ENCODE measurements around the gene DSCAML1.

Gene DSCAML1

DNA sequence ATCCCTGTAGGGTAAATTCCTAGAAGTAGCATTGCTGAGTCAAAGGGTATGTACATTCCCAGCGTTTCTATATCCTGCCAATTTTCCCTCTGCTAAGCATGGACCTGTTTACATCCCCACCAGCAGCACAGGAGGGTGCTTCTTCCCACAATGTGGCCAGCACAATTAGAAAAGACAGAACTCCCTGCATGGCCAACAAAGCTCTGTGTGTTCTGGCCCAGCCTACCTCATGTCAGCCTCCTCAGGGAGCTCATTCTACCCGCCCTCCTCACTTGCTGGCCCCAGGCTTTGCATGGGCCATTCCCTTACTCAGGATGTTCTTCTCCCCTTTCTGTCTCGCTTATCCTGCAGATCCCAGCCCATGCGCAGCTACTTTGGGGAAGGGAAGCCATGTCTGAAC lies 186.1 kb downstream of the DSCAML1 start:
- no peak for DNase-seq (ENCODE audit: low read depth)

DNA sequence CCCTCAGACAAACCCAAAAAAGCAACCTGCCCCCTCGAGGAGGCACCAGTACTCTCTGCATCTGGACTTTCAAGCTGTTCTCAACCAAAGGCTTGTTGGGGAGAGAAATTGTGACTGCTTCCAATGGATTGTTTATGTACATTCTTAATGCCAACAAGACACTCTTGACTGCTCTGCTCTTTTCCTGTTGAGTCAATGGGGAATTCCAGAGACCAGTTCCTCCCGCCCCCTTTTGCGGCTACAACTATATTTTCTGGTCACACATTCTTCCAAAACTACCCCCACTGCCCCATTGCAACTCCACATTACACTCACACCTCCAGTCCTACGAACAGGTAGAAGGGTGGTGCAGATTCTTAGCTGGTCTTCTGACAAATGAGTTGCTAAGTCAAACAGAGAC lies 187.0 kb downstream of the DSCAML1 start:
- DNase-seq (ENCODE audit: low read depth): no peak

DNA sequence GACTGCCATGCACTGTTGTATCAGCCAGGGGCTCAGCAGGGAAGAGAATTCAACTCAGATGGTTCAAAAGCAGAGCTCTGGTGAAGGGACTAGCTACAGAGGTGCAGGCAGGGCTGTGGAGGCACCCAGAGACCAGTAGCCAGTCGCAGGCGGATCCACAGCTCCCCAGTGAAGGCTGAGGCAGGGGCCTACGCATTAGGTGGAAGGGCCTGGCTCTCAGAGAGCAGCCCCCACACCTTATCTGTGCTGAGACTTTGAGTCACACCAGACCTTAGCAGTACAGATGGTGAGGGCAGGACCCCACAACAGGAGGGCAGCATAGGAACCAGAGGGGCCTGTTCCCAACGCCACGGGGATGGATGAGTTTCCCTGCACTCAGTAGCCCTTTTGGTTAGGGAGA lies 189.6 kb downstream of the DSCAML1 start:
- DNase-seq (ENCODE audit: low read depth): no peak

DNA sequence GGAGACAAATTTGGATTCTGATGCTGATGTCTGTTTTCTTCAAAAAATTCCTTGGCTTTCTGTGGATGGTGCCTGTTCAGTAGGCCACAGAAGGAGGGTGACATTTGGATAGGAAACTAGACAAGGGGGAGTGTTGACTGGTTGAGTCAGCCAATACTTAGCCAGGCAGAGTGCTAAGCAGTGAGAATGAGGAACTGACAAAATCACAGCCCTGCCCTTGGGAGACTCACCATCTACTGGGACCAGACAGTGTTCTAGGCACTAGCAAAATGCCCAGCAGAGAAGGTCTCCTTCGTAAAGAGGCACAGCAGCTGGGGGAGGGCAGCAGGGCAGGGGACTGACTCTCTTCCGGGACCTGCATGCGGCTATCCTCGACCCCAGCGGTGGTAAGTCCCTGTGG lies 190.2 kb downstream of the DSCAML1 start:
- no peak for DNase-seq (ENCODE audit: low read depth)

DNA sequence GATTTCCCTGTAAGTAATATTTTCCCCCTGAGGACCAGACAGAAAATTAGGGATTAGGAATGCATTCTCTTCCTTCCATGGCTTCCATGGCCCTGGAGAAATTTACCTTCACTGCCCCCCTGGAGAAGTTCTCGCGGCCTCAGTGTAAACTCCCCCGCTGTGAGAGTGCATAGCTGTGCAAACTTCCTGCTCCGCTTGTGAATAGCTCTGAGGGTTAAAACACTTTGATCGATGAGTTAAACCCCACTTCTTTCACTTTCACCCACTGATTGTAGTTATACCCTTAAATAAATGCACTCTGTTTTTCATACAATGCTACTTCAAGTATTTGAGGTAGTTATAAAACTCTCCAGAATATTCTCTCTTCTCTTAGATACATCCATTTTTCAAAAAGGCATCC lies 190.8 kb downstream of the DSCAML1 start:
- DNase-seq (ENCODE audit: low read depth): no peak

DNA sequence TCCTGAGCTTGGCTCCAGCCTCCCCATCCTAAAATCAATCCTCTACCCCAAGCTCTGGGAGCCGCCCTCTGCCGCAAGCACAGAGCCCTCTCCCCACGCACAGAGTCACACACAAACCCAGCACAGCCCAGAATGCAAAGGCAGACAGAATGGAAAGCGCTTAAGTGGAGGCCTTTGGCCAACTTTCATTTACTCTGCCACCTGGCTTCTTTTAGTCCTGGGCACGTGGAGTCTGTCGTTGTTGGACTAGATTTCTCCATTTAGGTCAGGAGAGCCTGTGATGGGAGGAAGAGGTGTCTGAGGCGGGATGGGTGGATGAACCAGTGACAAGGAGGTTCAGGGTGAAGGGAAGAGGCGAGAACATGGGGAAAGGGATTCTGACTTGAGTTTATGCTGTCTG lies 191.7 kb downstream of the DSCAML1 start:
- no peak for DNase-seq (ENCODE audit: low read depth)

DNA sequence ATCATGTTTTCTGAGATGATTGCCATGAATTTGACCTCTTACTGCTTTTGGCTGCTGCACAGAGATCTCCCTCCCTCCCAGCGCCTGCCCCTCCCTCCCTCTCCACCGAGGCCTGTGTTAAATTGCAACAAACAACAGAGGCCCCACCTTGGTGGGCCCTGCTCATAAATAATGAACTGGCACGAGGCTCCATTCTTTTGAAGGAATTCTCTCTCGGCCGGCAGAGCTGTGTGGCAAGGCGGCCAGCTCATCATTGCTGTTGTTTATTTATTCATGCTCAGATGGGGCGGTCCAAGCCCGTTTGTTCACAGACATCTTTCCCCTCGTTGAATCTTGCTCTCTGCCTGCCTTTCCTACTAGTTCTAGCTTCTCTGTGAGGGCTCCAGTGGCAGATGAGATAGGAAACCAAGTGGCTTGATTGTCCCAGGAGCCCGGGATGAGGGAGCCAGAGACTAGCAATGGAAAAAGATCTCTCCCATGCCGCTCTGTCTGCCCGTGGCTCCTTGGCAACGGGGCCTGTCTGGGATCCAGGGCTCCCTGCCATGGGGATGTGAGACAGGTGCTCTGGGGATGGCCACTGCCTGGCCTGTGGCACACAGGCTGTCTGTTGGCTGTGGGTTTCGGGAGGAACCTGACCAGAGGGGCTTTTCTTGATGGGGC lies 192.6 kb downstream of the DSCAML1 start:
- DNase-seq (ENCODE audit: low read depth): peak; percentile 14

DNA sequence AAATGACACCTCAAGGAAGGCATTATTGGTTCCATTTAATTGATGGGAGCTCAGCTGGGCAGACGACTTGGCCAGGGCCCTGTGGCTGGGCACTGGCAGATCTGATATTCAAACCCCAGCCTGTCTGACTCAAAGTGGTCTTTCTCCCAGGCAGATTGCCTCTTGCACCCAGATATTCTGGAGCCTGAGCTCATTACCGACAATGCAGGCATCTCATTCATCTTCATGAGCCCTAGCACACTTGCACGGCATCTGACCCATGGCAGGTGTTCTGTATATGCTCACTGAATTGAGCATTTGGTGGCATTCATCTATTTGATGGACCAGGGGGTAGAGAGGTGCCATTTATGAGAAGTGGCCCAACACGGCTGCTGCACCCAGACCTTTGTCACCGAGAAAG lies 193.1 kb downstream of the DSCAML1 start:
- DNase-seq (ENCODE audit: low read depth): no peak

DNA sequence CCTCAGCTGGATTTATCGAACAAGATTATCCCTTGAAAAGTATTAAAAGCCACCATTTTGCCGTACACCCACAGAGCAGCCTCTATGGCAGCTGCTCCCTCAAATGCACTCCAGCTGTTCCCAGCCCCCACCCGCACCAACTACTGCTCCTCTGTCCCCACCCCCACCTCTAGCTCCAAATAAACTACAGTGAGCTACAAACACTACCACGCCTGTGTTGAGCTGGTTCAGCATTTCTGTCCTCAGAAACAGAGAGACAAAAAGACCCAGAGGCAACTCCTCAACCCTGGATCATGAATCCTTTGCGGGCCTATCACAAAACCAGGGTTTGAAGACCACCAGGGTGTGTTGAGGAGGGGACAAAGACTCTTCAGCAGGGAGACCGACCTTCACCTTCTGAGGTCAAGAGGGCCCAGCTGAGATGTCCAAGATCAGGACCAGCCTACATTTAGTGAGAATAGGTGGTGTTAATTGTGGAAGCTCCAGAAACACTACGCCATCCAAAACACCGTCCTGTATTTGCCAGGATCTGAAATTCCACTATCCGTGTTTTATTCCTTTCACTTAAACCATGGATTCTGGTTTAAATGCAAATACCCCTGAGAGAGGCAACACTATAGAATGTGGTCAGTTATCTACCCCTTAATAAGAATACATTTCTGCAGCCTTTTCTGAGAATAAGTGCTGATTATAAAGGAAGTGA lies 195.9 kb downstream of the DSCAML1 start:
- no peak for DNase-seq (ENCODE audit: low read depth)

DNA sequence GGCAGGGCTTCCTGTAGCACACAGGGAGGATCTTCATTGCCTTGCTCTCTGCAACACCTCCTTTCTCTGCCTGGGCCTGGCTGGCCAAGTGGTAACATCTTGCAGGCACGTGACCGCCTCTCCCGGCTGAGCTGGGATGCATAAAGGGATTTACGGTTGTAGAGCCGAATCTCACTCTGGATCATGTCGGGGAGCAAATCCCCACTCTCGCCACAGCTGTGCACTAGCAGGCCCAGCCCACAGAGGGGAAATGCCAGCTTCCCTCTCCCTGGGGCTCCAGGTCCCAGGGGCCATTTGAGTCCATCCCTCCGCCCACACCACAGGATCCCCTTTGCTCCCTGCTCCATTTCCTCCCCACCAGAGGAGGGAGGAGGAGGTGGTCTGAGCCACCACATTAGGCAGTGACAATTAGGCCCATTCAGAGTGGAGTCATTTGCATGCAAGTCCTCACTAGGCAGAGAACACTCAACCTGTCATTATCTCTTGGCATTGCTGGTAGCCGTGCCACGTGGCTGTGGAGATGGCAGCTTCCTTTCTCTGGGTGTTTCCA lies 196.7 kb downstream of the DSCAML1 start:
- no peak for DNase-seq (ENCODE audit: low read depth)

DNA sequence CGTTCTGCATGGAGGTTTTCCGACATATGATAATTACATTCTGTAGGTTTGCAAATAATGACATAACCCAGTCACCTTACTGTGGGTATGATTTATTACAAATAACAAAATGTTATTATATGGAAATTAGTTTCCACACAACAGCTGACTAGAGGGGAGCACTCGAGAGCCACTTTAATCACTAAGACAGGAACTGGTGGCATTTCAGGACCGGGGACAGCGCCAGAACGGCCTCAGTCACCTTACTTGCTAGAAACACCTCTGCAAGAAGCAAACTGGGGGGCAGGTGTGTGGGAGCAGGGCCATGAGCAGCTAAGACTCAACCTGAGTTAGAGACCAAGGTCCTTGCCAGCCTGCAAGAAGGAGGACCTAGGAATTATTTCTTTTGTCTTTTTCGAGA lies 199.9 kb downstream of the DSCAML1 start:
- no peak for DNase-seq (ENCODE audit: low read depth)

DNA sequence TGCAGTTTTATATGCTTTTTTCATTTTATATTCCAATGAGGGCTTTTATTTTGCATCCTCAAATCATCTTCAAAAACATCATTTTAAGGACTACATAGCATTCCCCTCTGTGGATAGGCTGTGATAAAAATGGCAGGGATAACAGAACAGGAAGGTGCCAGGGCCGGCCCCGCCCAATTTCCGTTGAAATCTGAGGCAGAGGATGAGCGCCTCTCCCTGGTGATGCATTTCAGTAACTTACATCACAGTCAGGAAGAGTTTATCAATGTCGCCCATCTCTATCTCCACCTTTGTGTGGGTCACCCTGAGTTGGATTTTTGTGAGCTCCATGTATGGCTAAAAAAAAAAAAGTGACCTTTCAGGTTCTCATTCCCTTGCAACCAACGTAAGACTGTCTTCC lies 201.6 kb downstream of the DSCAML1 start:
- no peak for DNase-seq (ENCODE audit: low read depth)

DNA sequence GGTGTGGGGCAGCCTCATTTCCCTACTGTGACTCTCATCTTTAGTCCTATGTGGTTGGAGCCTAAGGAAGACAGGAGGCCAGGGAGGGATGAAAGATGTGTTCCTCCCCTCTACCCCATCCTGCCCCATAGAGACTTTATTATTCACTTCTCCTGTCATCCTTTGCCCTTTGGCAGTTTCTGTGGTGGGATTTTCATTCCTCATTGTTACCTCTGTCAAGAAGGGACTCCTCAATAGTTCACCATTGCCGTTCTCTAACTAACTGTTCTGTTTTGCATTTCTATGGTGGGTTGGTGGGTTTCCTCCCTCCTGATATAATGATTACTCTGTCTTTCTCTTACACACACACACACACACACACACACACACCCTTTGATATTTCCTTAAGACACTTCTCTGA lies 202.3 kb downstream of the DSCAML1 start:
- no peak for DNase-seq (ENCODE audit: low read depth)

DNA sequence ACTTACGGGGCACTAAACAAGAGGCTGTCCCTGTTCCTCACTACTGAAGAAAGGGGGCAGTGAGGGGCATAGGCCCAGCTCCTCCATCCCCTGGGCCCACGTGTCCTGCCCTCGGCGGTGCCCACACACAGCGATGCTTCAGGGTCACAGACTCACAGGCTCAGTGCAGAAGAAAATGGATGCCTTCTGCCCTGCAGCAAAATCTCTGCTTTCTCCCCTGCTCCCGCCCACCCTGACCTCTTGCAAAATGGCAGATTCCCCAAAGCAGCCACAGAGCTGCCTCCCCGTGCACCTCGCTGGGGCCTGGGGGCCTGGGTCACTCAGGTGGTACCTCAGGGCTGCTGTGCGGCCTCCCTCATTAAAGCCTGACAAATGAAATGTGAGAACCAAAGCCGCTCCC lies 204.0 kb downstream of the DSCAML1 start:
- DNase-seq (ENCODE audit: low read depth): no peak

DNA sequence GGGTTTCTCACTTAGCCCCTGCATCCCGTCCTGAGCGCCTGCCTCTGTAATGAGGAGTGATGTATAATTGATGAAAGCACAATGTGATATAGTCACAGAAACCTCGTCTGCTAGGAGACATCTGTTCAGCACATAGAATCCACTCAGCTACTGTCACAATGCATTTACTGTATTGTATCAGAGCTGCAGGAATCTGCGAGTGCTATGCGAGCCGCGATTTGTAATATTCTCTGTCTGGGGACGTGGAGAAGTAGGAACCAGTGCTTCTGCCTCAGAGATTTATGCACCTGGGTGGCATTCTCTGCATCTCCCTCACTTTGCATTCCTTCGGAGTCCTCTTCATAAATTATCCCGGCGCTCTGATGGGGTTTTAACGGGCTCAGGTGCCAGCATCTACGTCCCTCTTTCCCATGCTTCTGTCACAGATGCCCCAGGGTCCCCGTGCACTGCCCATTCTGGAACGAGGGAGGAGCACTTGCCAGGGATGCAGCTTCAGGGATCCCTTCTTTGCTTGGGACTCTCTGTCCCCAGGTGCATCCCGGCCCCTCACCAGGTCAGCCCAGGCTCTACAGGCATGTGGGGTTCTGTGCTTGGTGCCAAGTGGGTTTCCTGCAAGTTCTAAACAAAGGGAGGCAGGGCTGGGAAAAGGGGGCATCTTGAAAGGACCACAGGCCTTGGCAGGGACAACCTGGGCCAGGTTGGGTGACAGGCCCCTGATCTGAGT lies 205.5 kb downstream of the DSCAML1 start:
- DNase-seq (ENCODE audit: low read depth): no peak

DNA sequence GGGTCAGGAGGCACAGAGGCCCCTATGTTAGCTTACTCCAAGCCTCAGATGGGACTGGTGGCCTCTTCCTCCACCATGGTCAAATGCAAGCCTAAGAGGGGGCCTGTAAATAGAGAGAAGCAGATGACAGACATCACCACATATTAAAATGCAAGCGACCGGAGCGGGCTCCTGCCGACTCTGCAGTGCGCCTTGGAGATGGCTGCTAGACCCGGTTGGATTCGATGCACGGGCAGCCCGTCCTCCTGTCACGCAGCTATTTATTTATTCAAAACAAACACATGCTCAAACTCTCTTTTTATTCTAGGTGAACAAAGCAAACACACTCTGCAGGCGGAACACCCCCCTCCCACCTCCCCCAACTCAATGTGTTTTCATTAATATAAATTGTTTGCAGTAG lies 208.0 kb downstream of the DSCAML1 start:
- DNase-seq (ENCODE audit: low read depth): no peak

DNA sequence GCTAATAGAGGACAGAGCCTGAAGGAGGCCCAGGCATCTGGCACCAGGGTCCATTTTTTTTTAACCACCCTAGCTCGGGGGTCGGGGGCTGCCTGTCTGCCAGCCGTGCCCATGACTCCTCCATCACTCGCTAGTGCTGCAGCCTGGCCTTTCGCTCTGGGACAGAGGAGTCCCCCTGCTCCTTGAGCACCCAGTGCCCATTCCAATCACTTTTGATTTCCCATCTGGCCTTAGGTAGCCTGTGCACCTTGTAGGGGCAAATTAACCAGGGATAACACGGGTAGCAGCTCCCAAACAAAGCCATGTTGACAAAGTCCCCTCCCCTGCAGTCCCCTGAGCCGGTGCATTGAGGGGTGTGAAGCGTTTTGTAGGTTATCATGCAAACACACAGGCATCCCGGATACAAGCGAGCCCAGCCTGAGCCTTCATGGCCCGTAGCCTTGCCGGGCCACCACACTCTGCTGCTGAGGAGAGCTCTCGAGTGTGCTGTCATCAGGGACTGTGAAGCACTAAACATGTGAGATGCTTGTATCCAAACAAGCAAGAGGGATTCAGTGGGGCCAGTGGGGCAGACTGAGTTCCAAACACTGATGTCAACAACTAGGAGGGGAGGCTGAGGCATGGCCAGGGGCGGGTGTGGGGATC lies 208.7 kb downstream of the DSCAML1 start:
- no peak for DNase-seq (ENCODE audit: low read depth)

DNA sequence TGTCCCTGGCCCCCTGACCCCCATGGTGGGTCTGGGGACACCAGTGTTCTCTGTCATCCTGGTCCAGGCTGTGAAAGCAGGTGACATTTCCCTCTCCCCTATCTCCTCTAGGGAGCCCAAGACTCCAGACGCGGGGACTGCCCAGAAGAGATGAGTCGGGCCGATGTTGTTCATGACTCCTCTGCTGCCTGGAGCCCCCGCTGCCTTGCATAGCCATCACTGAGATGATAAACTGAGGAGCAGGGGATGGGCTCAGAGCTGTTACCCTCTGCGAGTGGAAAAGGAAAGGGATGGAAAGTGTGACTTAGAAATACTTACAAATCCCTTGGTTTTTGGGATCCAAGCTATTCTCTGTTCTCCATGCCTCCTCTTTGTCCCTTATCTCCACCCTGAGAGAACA lies 209.6 kb downstream of the DSCAML1 start:
- no peak for DNase-seq (ENCODE audit: low read depth)

DNA sequence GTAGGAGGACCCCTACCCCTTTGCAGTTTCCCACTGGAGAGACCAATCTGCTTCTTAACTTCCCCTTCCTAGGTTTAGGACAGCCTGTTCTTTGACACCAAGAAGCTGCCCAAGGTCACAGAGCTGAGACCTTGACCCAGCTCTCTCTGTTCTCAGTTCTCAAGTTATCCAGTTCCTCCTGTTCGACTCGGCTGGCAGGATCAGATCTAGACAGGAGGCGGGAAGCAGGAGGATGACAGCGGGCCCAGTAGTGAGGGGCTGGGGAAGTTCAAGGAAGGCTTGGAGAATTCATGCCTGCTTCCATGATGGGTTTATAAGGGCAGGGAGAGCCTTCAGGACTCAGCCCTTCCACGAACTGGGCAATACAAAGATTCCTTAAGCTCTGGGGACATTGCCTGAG lies 210.6 kb downstream of the DSCAML1 start:
- DNase-seq (ENCODE audit: low read depth): no peak

DNA sequence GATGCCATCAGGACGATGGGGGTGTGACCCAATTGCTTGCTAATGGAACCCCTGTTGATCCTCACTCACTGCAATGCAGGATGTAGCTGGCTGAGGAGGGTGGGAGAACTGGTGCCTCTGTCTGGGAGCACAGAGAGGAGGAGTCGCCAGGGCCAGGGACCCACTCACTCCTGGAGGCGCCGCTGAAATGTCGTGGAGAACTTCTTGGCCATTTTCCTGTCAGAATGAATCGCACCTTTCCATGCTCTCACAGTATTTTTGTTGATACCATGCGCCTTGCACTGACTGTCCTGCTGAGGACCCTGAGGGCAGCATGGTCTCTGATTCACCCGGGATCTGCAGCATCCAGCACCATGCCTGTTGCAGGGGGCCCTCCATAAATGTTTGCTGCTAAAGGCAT lies 211.4 kb downstream of the DSCAML1 start:
- DNase-seq (ENCODE audit: low read depth): no peak

DNA sequence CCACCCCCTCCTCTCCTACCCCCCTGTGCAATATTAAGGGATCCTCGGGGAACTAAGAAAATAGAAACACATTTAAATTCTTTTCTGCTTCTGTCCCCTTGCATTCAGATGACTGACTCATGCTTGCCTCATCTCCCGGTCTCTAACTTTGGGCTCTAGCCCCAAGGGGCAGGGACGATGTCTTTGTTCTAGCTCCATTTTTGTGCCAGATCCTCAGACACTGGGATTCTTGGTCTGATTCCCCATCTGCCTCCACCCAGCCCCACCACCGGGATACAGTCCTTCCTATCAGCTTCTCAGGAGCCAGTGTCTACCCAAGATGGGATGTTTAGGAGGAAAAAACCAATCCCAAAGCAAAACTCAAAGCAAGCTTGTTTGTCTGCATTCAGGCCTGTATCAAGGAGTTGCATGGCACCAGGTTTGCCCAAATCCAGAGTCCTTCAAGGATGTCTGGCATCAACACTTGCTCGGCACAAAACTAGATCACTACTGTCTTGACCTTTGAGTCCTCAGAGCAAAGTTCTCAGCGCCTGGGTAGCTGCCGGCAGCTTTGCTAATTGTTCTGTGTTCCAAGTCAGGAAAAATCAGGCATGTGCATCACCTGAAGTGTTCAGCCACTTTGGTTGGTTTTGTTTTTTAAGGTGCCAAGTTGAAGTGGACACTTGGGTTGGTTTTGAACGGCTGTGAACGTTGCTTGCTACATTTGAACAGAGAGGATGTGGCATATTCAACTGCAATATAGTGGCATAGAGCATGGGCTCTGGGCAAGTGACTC lies 212.8 kb downstream of the DSCAML1 start:
- peak; percentile 3 for DNase-seq (ENCODE audit: low read depth)
